ENCODE data around the gene RAD52. TPM values are rescaled to one million over a fixed set of nuclear protein-coding genes. Genes with fewer than 3 reads are reported as not detected.

The RAD52 gene
- total RNA-seq, 1 experiment from 2014 or later, result 14.9 TPM

DNA sequence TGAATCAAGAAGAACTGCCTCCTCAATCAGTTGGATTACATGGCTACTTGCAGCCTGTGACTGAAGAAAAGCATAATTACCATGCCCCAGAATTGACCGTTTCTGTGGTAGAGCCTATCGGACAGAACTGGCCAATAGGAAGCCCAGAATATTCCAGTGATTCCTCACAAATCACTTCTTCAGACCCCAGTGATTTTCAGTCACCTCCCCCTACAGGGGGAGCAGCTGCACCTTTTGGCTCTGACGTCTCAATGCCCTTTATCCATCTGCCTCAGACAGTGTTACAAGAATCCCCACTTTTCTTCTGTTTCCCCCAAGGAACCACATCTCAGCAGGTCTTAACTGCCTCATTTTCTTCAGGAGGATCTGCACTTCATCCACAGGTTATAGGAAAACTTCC lies 80.8 kb downstream of the RAD52 start:
- Histone ChIP-seq H3K36me3 (ENCODE audit: insufficient read depth, low read length) (peaks cover 36% of the 10 kb centered on the region; the same call in 1 of the 2 replicates), H3K79me2 (ENCODE audit: low read length) (peaks cover 6% of the 10 kb centered on the region; the same call in 1 of the 2 replicates), H3K4me3 (ENCODE audit: low read length) (no peak overlapping the region), H3K9ac (ENCODE audit: low read length) (no peak overlapping the region), H3K27me3 (ENCODE audit: low read length) (no peaks in the 10 kb centered on the region), H3K9me2 (replicated peaks; ENCODE audit: insufficient read depth, low read length) (no peaks in the 10 kb centered on the region), H3K27ac (ENCODE audit: low read length) (no peak overlapping the region), H4K20me1 (ENCODE audit: insufficient read depth, low read depth, low read length) (no peaks in the 10 kb centered on the region), H2AFZ (ENCODE audit: low read length) (no peak overlapping the region), H3K4me1 (ENCODE audit: low read length) (no peaks in the 10 kb centered on the region), H3K4me2 (ENCODE audit: low read depth, low read length, poor library complexity, severe bottlenecking) (no peak overlapping the region), H3K9me3 (ENCODE audit: low read length) (no peaks in the 10 kb centered on the region)
- DNase-seq, result no peak

- Histone ChIP-seq H3K4me2 (ENCODE audit: low read depth, low read length, poor library complexity, severe bottlenecking) (no peak overlapping the region), H3K4me1 (ENCODE audit: low read length) (no peaks in the 10 kb centered on the region), H3K9ac (ENCODE audit: low read length) (no peak overlapping the region), H3K4me3 (ENCODE audit: low read length) (no peak overlapping the region), H3K79me2 (ENCODE audit: low read length) (peaks cover 6% of the 10 kb centered on the region; the same call in 1 of the 2 replicates), H3K9me3 (ENCODE audit: low read length) (no peaks in the 10 kb centered on the region), H3K27me3 (ENCODE audit: low read length) (no peaks in the 10 kb centered on the region), H2AFZ (ENCODE audit: low read length) (no peak overlapping the region), H3K9me2 (replicated peaks; ENCODE audit: insufficient read depth, low read length) (no peaks in the 10 kb centered on the region), H3K36me3 (ENCODE audit: insufficient read depth, low read length) (peaks cover 36% of the 10 kb centered on the region; the same call in 1 of the 2 replicates), H4K20me1 (ENCODE audit: insufficient read depth, low read depth, low read length) (no peaks in the 10 kb centered on the region), H3K27ac (ENCODE audit: low read length) (no peak overlapping the region)
- no peak for DNase-seq
Observed at GRCh38 chr12:867905-868304, 81.6 kb downstream of the RAD52 start.

GRCh38 chr12:865614-866013 lies 83.9 kb downstream of the RAD52 start:
- no peak for DNase-seq
- no peaks in the 10 kb centered on the region for H3K9me2 ChIP-seq (replicated peaks; ENCODE audit: insufficient read depth, low read length)
- H3K4me2 ChIP-seq (ENCODE audit: low read depth, low read length, poor library complexity, severe bottlenecking), result no peak overlapping the region
- peaks cover 40% of the 10 kb centered on the region; the same call in 1 of the 2 replicates for H3K36me3 ChIP-seq (ENCODE audit: insufficient read depth, low read length)
- H2AFZ ChIP-seq (ENCODE audit: low read length), result no peak overlapping the region
- no peaks in the 10 kb centered on the region for H4K20me1 ChIP-seq (ENCODE audit: insufficient read depth, low read depth, low read length)
- no peaks in the 10 kb centered on the region for H3K27me3 ChIP-seq (ENCODE audit: low read length)
- H3K4me3 ChIP-seq (ENCODE audit: low read length), result no peak overlapping the region
- peaks cover 10% of the 10 kb centered on the region; the same call in 1 of the 2 replicates for H3K79me2 ChIP-seq (ENCODE audit: low read length)
- H3K9ac ChIP-seq (ENCODE audit: low read length), result no peak overlapping the region
- H3K9me3 ChIP-seq (ENCODE audit: low read length), result no peaks in the 10 kb centered on the region
- no peaks in the 10 kb centered on the region for H3K4me1 ChIP-seq (ENCODE audit: low read length)
- no peak overlapping the region for H3K27ac ChIP-seq (ENCODE audit: low read length)

GRCh38 chr12:863285-863684 lies 86.2 kb downstream of the RAD52 start:
- Histone ChIP-seq H3K4me1 (ENCODE audit: low read length) (no peaks in the 10 kb centered on the region), H3K36me3 (ENCODE audit: insufficient read depth, low read length) (peaks cover 47% of the 10 kb centered on the region), H3K27me3 (ENCODE audit: low read length) (no peaks in the 10 kb centered on the region), H3K9me2 (replicated peaks; ENCODE audit: insufficient read depth, low read length) (no peaks in the 10 kb centered on the region), H3K79me2 (ENCODE audit: low read length) (peaks cover 21% of the 10 kb centered on the region), H3K4me3 (ENCODE audit: low read length) (no peak overlapping the region), H4K20me1 (ENCODE audit: insufficient read depth, low read depth, low read length) (no peaks in the 10 kb centered on the region), H2AFZ (ENCODE audit: low read length) (no peak overlapping the region), H3K9me3 (ENCODE audit: low read length) (no peaks in the 10 kb centered on the region), H3K9ac (ENCODE audit: low read length) (no peak overlapping the region), H3K4me2 (ENCODE audit: low read depth, low read length, poor library complexity, severe bottlenecking) (no peak overlapping the region), H3K27ac (ENCODE audit: low read length) (no peak overlapping the region)
- DNase-seq, result no peak

- Histone ChIP-seq H3K9ac (ENCODE audit: low read length) (no peak overlapping the region), H3K27ac (ENCODE audit: low read length) (no peak overlapping the region), H3K4me3 (ENCODE audit: low read length) (no peak overlapping the region), H3K27me3 (ENCODE audit: low read length) (no peaks in the 10 kb centered on the region), H3K9me2 (replicated peaks; ENCODE audit: insufficient read depth, low read length) (no peaks in the 10 kb centered on the region), H2AFZ (ENCODE audit: low read length) (no peak overlapping the region), H3K4me2 (ENCODE audit: low read depth, low read length, poor library complexity, severe bottlenecking) (no peak overlapping the region), H4K20me1 (ENCODE audit: insufficient read depth, low read depth, low read length) (no peaks in the 10 kb centered on the region), H3K36me3 (ENCODE audit: insufficient read depth, low read length) (peaks cover 51% of the 10 kb centered on the region), H3K4me1 (ENCODE audit: low read length) (no peaks in the 10 kb centered on the region), H3K79me2 (ENCODE audit: low read length) (peaks cover 22% of the 10 kb centered on the region), H3K9me3 (ENCODE audit: low read length) (no peaks in the 10 kb centered on the region)
- DNase-seq, result no peak
Observed at GRCh38 chr12:862303-862911, 87.1 kb downstream of the RAD52 start.

Other genes with a start within 250 kb of the RAD52 start
- 134 and 183 TPM in 2 replicates for gene WNK1, start 197.1 kb downstream of the RAD52 start, total RNA-seq (2014; rRNA removed; shearing (Covaris generic); ENCODE audit: low replicate concordance)
- 20.3 and 30.3 TPM in 2 replicates for gene ERC1, start 41.5 kb upstream of the RAD52 start, total RNA-seq (2014; rRNA removed; shearing (Covaris generic); ENCODE audit: low replicate concordance)

All from Karpas-422 (cell line).